ENCODE data around the gene VCPKMT. TPM values are rescaled to one million over a fixed set of nuclear protein-coding genes. Genes with fewer than 3 reads are reported as not detected.

VCPKMT gene
- total and polyA plus RNA-seq, 9 of the 15 experiments (the other 6 are each of a cell fraction or from before 2014, with no cell fraction given): 2.7 to 7.8 (median 6.3) TPM

DNA sequence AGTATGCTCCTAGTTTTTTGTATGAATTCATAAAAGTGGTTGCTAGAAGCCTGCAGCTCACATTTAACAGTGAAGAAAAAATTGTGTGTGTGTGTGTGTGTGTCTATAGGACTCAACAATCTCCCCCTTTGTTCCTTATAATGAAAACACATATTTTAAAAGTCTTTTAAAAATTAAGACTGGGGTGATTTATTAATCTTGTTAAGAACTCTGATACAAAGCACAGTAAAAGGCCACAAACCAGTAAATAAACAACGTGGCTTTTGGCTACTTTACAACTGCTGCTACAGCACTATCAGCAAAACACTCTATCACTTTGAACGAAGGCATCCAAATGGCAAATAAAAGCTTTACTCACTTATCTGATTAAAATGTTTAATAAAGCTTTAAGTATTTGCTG, 594 bp upstream of the VCPKMT start (continued):
- TF ChIP-seq, protein P1, sequence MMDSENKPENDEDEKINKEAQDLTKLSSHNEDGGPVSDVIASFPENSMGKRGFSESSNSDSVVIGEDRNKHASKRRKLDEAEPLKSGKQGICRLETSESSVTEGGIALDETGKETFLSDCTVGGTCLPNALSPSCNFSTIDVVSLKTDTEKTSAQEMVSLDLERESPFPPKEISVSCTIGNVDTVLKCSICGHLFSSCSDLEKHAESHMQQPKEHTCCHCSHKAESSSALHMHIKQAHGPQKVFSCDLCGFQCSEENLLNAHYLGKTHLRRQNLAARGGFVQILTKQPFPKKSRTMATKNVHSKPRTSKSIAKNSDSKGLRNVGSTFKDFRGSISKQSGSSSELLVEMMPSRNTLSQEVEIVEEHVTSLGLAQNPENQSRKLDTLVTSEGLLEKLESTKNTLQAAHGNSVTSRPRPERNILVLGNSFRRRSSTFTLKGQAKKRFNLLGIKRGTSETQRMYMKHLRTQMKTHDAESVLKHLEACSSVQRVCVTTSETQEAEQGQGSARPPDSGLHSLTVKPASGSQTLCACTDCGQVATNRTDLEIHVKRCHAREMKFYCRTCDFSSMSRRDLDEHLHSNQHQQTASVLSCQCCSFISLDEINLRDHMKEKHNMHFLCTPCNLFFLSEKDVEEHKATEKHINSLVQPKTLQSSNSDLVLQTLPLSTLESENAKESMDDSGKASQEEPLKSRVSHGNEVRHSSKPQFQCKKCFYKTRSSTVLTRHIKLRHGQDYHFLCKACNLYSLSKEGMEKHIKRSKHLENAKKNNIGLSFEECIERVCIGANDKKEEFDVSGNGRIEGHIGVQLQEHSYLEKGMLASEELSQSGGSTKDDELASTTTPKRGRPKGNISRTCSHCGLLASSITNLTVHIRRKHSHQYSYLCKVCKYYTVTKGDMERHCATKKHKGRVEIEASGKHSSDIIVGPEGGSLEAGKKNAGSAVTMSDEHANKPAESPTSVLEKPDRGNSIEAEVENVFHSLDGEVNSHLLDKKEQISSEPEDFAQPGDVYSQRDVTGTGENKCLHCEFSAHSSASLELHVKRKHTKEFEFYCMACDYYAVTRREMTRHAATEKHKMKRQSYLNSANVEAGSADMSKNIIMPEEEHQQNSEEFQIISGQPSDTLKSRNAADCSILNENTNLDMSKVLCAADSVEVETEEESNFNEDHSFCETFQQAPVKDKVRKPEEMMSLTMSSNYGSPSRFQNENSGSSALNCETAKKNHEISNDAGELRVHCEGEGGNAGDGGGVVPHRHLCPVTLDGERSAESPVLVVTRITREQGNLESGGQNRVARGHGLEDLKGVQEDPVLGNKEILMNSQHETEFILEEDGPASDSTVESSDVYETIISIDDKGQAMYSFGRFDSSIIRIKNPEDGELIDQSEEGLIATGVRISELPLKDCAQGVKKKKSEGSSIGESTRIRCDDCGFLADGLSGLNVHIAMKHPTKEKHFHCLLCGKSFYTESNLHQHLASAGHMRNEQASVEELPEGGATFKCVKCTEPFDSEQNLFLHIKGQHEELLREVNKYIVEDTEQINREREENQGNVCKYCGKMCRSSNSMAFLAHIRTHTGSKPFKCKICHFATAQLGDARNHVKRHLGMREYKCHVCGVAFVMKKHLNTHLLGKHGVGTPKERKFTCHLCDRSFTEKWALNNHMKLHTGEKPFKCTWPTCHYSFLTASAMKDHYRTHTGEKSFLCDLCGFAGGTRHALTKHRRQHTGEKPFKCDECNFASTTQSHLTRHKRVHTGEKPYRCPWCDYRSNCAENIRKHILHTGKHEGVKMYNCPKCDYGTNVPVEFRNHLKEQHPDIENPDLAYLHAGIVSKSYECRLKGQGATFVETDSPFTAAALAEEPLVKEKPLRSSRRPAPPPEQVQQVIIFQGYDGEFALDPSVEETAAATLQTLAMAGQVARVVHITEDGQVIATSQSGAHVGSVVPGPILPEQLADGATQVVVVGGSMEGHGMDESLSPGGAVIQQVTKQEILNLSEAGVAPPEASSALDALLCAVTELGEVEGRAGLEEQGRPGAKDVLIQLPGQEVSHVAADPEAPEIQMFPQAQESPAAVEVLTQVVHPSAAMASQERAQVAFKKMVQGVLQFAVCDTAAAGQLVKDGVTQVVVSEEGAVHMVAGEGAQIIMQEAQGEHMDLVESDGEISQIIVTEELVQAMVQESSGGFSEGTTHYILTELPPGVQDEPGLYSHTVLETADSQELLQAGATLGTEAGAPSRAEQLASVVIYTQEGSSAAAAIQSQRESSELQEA (IDR thresholded peaks at IDR 0.05; ENCODE audit: low read depth): no peak
- no peak for TF ChIP-seq CREM (IDR thresholded peaks at IDR 0.05; ENCODE audit: low read depth)
- 0 out of 2 replicates have a peak, but pooled peaks have one; percentile 35 for TF ChIP-seq POLR2H (tag; IDR thresholded peaks at IDR 0.05; ENCODE audit: low read depth)
- TF ChIP-seq, protein P2, sequence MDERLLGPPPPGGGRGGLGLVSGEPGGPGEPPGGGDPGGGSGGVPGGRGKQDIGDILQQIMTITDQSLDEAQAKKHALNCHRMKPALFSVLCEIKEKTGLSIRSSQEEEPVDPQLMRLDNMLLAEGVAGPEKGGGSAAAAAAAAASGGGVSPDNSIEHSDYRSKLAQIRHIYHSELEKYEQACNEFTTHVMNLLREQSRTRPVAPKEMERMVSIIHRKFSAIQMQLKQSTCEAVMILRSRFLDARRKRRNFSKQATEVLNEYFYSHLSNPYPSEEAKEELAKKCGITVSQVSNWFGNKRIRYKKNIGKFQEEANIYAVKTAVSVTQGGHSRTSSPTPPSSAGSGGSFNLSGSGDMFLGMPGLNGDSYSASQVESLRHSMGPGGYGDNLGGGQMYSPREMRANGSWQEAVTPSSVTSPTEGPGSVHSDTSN (CRISPR knock-in tag; IDR thresholded peaks at IDR 0.05; ENCODE audit: low read depth): no peak
- TF ChIP-seq, protein P2 (tag; conservative IDR thresholded peaks at IDR 0.05; ENCODE audit: low read depth): 0 out of 2 replicates have a peak, but pooled peaks have one; percentile 5
- no peak for TF ChIP-seq ZBTB1 (CRISPR knock-in tag; IDR thresholded peaks at IDR 0.05; ENCODE audit: borderline replicate concordance, low read depth)
- no peak for TF ChIP-seq HNRNPH1 (optimal IDR thresholded peaks at IDR 0.05; ENCODE audit: low read depth, low read length)
- TF ChIP-seq, protein P3, sequence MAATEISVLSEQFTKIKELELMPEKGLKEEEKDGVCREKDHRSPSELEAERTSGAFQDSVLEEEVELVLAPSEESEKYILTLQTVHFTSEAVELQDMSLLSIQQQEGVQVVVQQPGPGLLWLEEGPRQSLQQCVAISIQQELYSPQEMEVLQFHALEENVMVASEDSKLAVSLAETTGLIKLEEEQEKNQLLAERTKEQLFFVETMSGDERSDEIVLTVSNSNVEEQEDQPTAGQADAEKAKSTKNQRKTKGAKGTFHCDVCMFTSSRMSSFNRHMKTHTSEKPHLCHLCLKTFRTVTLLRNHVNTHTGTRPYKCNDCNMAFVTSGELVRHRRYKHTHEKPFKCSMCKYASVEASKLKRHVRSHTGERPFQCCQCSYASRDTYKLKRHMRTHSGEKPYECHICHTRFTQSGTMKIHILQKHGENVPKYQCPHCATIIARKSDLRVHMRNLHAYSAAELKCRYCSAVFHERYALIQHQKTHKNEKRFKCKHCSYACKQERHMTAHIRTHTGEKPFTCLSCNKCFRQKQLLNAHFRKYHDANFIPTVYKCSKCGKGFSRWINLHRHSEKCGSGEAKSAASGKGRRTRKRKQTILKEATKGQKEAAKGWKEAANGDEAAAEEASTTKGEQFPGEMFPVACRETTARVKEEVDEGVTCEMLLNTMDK (IDR thresholded peaks at IDR 0.05; ENCODE audit: borderline replicate concordance, insufficient read depth, low read depth, low read length, poor library complexity, severe bottlenecking): no peak
- TF ChIP-seq, protein P4, sequence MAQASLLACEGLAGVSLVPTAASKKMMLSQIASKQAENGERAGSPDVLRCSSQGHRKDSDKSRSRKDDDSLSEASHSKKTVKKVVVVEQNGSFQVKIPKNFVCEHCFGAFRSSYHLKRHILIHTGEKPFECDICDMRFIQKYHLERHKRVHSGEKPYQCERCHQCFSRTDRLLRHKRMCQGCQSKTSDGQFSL (CRISPR knock-in tag; IDR thresholded peaks at IDR 0.05): no peak
- TF ChIP-seq, protein P4 (tag; IDR thresholded peaks at IDR 0.05): no peak
- no peak for TF ChIP-seq PRPF4 (IDR thresholded peaks at IDR 0.05; ENCODE audit: insufficient read depth, low read depth, low read length, poor library complexity, severe bottlenecking)
- TF ChIP-seq, protein P5, sequence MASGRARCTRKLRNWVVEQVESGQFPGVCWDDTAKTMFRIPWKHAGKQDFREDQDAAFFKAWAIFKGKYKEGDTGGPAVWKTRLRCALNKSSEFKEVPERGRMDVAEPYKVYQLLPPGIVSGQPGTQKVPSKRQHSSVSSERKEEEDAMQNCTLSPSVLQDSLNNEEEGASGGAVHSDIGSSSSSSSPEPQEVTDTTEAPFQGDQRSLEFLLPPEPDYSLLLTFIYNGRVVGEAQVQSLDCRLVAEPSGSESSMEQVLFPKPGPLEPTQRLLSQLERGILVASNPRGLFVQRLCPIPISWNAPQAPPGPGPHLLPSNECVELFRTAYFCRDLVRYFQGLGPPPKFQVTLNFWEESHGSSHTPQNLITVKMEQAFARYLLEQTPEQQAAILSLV (tag; IDR thresholded peaks at IDR 0.05): no peak

All from K562 (cell line).